Breast epithelium (tissue), 4 donors: Measurements from ENCODE around the gene BCAS3. TPM values are rescaled to one million over a fixed set of nuclear protein-coding genes. Genes with fewer than 3 reads are reported as not detected.

Experiments used
- DNase-seq, 2 donors: peaks; one replicate each; pipeline ENCODE4 v3.0.0-alpha.2; 2019; ENCODE audit warnings: low spot score in 2 of 2
- H3K27ac ChIP-seq, 2 donors: fragments of 200-600 bp; sonication (generic) in 1 of 2; one replicate each; pipeline ENCODE4 v1.5.1; 2016 to 2019; ENCODE audit warnings: mild to moderate bottlenecking in 1 of 2
- H3K27me3 ChIP-seq, 2 donors: fragments of 200-600 bp; sonication (generic) in 1 of 2; one replicate each; pipeline versions ENCODE4 v1.5.1 to v1.6.0; 2017 to 2019; ENCODE audit warnings: control low read depth in 1 of 2, mild to moderate bottlenecking in 1 of 2
- H3K36me3 ChIP-seq: fragments of 200-600 bp; one replicate; pipeline ENCODE4 v1.5.1; 2019
- H3K4me1 ChIP-seq, 2 donors: fragments of 200-600 bp; sonication (generic); one replicate each; pipeline ENCODE4 v1.5.1; 2016 to 2019; ENCODE audit warnings: control low read depth in 1 of 2
- H3K4me3 ChIP-seq, 3 donors: fragments of 200-600 bp; sonication (generic); 1 replicate in 2 of 3; 2 replicates in 1 of 3; pipeline ENCODE4 v1.5.1; 2016 to 2019; ENCODE audit warnings: mild to moderate bottlenecking in 3 of 3, moderate library complexity in 2 of 3
- H3K9me3 ChIP-seq, 2 donors: fragments of 200-600 bp; sonication (generic) in 1 of 2; one replicate each; pipeline ENCODE4 v1.5.1; 2016 to 2019; ENCODE audit warnings: control low read depth in 1 of 2
- CTCF ChIP-seq, 3 donors: fragments of 450-650 bp; IDR thresholded peaks; one replicate each; pipeline ENCODE4 v1.5.1; 2016 to 2017; ENCODE audit warnings: antibody characterized with exemption in 3 of 3, mild to moderate bottlenecking in 3 of 3, moderate library complexity in 3 of 3
- POLR2A ChIP-seq: fragments of 450-650 bp; IDR thresholded peaks from one replicate; pipeline ENCODE4 v1.6.1; 2016; ENCODE audit warnings: antibody characterized with exemption, mild to moderate bottlenecking, moderate library complexity
- POLR2AphosphoS5 ChIP-seq, 3 donors: sonication (generic); formaldehyde crosslinking; IDR thresholded peaks; one replicate each; pipeline ENCODE4 v1.6.1; 2017; ENCODE audit warnings: antibody characterized with exemption in 3 of 3
- intact Hi-C: fragments of 100-400 bp; cut with DNase I; formaldehyde crosslinking; loops from one replicate; pipeline ENCODE4 v1.15.1; 2023; ENCODE audit warnings: low total_unique reads
- total RNA-seq, 3 donors: library from RNA; depleted of rRNA; stranded (reverse); fragments of >200 nt; gene quantifications; one replicate each; pipeline ENCODE4 v1.1.0, GENCODE V29; 2016

Gene BCAS3
- total RNA-seq, 3 donors from 2014 or later: 30.8 to 47.9 (median 31.2) TPM

GRCh38 chr17:61066062-61066461, 388.4 kb downstream of the BCAS3 start:
- TF ChIP-seq CTCF (IDR thresholded peaks at IDR 0.05): no peak
- no peaks in the 10 kb centered on the region for H3K9me3 ChIP-seq
- no peak for DNase-seq
- no peaks in the 10 kb centered on the region for H3K4me1 ChIP-seq
- no peaks in the 10 kb centered on the region for H3K27me3 ChIP-seq
- H3K27ac ChIP-seq: no peak overlapping the region
- H3K4me3 ChIP-seq: no peak overlapping the region
- intact Hi-C loops: no loop called here
- no peaks in the 10 kb centered on the region for H3K36me3 ChIP-seq

- no peaks in the 10 kb centered on the region for H3K9me3 ChIP-seq
- no peaks in the 10 kb centered on the region for H3K36me3 ChIP-seq
- H3K4me3 ChIP-seq: no peak overlapping the region
- H3K27me3 ChIP-seq: no peaks in the 10 kb centered on the region
- TF ChIP-seq POLR2AphosphoS5 (IDR thresholded peaks at IDR 0.05) (no peak), POLR2A (no peak), CTCF (IDR thresholded peaks at IDR 0.05) (no peak)
- H3K4me1 ChIP-seq: no peaks in the 10 kb centered on the region
- no peak overlapping the region for H3K27ac ChIP-seq
- DNase-seq: no peak
- intact Hi-C loops: no loop called here
Measured at GRCh38 chr17:61070649-61071048, 393.0 kb downstream of the BCAS3 start.

- TF ChIP-seq POLR2AphosphoS5 (IDR thresholded peaks at IDR 0.05): no peak
- no peak for TF ChIP-seq CTCF (IDR thresholded peaks at IDR 0.05)
- no peak for TF ChIP-seq POLR2A
- H3K9me3 ChIP-seq: no peaks in the 10 kb centered on the region
- intact Hi-C loops: no loop called here
Measured at GRCh38 chr17:61072648-61073047, 395.0 kb downstream of the BCAS3 start.

GRCh38 chr17:61073131-61073530, 395.5 kb downstream of the BCAS3 start:
- Histone ChIP-seq H3K9me3 (no peaks in the 10 kb centered on the region), H3K27me3 (no peaks in the 10 kb centered on the region), H3K36me3 (no peaks in the 10 kb centered on the region), H3K4me1 (no peaks in the 10 kb centered on the region), H3K4me3 (no peak overlapping the region), H3K27ac (no peak overlapping the region)
- intact Hi-C loops: no loop called here
- DNase-seq: no peak
- TF ChIP-seq POLR2AphosphoS5 (IDR thresholded peaks at IDR 0.05): no peak
- TF ChIP-seq POLR2A: no peak

More at GRCh38 chr17:61072648-61073047, 395.0 kb downstream of the BCAS3 start:
- Histone ChIP-seq H3K36me3 (no peaks in the 10 kb centered on the region), H3K27me3 (no peaks in the 10 kb centered on the region), H3K27ac (no peak overlapping the region), H3K4me3 (no peak overlapping the region), H3K4me1 (no peaks in the 10 kb centered on the region)
- no peak for DNase-seq

GRCh38 chr17:61073799-61074513, 396.3 kb downstream of the BCAS3 start:
- H3K36me3 ChIP-seq: no peaks in the 10 kb centered on the region
- intact Hi-C loops: no loop called here
- H3K4me3 ChIP-seq: no peak overlapping the region
- TF ChIP-seq POLR2A (no peak), POLR2AphosphoS5 (IDR thresholded peaks at IDR 0.05) (no peak), CTCF (IDR thresholded peaks at IDR 0.05) (no peak)
- H3K9me3 ChIP-seq: no peaks in the 10 kb centered on the region
- H3K27ac ChIP-seq: no peak overlapping the region
- H3K4me1 ChIP-seq: no peaks in the 10 kb centered on the region
- H3K27me3 ChIP-seq: no peaks in the 10 kb centered on the region
- DNase-seq: no peak
